Measurements from ENCODE around the gene GNS. TPM values are rescaled to one million over a fixed set of nuclear protein-coding genes. Genes with fewer than 3 reads are reported as not detected.

Gene GNS
- total RNA-seq, 4 donors from 2014 or later, result 41.9 to 56.5 (median 53.9) TPM

- Histone ChIP-seq H3K27me3 (no peaks in the 10 kb centered on the region), H3K4me3 (no peak overlapping the region), H3K4me1 (peaks cover 0 to 21% of the 10 kb centered on the region in 2 donors), H3K9me3 (no peaks in the 10 kb centered on the region), H3K36me3 (no peaks in the 10 kb centered on the region), H3K27ac (no peak overlapping the region)
- in situ Hi-C loops (cut with MboI; ENCODE audit: low sequenced_read_pairs in 4 of 4) (no loop called here), intact Hi-C loops (cut with DNase I; ENCODE audit: low total_unique reads) (no loop called here)
- ATAC-seq (no peak), DNase-seq (no peak)
- TF ChIP-seq CTCF (IDR thresholded peaks at IDR 0.05 in 4 of 5, conservative IDR thresholded peaks at IDR 0.05 in 1 of 5), result no peak
- no peak for TF ChIP-seq POLR2A (IDR thresholded peaks at IDR 0.05)
Measured at GRCh38 chr12:64665514-64665913, 93.7 kb downstream of the GNS start.

Other genes with a start within 250 kb of the GNS start
- gene RASSF3, start 148.9 kb downstream of the GNS start, total RNA-seq, result 10 to 100 TPM in 1 of 4 donors, 1 to 10 TPM in 3; 5.2 to 11.5 (median 7.0) TPM
- gene TBC1D30, start 65.2 kb upstream of the GNS start, total RNA-seq, result 1 to 10 TPM in 1 of 4 donors, under 1 TPM in 3; 0.07 to 3.8 (median 0.87) TPM